ENCODE results near the gene GDF11. TPM values are rescaled to one million over a fixed set of nuclear protein-coding genes. Genes with fewer than 3 reads are reported as not detected.

Gene GDF11
- total and polyA plus RNA-seq, 2 of the 4 experiments (the other 2 are of a cell fraction), result 2.7 to 12.9 TPM

DNA sequence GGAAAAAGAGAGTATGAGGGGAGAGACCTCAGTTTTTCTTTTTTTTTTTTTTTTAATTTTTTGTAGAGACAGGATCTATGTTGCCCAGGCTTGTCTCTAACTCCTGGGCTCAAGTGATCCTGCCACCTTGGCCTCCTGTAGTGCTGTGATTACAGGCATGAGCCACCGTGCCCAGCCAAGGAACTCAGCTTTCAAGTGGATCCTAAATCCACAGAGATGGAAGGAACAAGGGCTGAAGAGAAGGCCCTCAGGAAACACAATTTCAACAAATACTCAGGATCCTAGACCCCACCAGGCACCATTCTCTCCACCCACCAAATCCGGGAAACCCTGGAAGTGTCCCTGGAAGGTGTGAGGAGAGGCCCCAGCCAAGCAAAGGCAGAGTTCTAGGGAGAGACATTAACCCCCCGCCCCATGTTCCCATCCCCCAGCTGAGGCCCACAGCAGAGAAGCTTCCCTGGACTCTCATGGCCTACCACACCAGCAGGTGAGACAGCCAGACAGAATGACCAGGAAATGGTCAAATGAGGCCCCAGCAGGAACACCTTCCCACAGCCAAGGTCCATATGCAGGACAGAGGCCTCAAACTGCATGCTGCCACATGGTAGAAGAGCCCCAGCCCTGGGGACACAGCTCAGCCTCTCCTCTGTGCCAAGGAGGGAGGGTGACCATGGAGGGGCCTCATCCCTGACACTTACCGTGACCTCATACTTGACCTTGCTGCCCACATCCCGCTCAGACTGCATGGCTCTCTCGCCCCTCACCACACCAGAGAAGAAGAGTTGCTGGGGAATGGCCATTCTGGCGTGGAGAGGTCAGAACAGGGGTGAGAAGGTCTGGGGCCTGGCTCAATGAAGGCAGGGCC, 49.4 kb upstream of the GDF11 start (continued):
- no peak for TF ChIP-seq CEBPB (IDR thresholded peaks at IDR 0.05; ENCODE audit: low read depth, low read length)
- no peak for TF ChIP-seq SMC3 (IDR thresholded peaks at IDR 0.05; ENCODE audit: low read depth, low read length)
- TF ChIP-seq, protein P1, sequence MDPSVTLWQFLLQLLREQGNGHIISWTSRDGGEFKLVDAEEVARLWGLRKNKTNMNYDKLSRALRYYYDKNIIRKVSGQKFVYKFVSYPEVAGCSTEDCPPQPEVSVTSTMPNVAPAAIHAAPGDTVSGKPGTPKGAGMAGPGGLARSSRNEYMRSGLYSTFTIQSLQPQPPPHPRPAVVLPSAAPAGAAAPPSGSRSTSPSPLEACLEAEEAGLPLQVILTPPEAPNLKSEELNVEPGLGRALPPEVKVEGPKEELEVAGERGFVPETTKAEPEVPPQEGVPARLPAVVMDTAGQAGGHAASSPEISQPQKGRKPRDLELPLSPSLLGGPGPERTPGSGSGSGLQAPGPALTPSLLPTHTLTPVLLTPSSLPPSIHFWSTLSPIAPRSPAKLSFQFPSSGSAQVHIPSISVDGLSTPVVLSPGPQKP (IDR thresholded peaks at IDR 0.05; ENCODE audit: borderline replicate concordance, low read depth, low read length), result no peak
- no peak for TF ChIP-seq POLR2A (IDR thresholded peaks at IDR 0.05; ENCODE audit: low read depth, low read length)

DNA sequence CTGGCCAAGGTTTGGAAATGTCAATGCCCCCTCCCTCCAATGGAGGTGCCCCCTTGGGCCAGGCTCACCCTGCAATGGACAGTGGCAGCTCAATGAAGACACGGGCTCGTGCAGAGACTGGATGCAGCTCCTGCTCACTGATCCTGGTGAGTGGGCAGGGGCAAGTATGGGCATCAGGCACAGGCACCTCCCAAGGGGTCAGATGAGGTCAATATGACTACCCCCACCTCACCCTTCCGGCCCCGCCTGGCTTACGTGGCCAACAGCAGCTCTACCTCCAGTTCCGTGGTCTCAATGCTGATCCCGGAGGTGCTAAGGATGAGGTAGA, 48.8 kb upstream of the GDF11 start:
- Histone ChIP-seq H3K4ac (ENCODE audit: low read depth, low read length) (no peak overlapping the region), H2BK120ac (ENCODE audit: low read depth, low read length) (no peak overlapping the region), H4K5ac (ENCODE audit: low read depth, low read length) (no peak overlapping the region), H4K8ac (ENCODE audit: low read depth in 2 of 2, low read length in 2 of 2) (no peak overlapping the region), H3K36me3 (ENCODE audit: control insufficient read depth, insufficient read depth, low read length) (no peaks in the 10 kb centered on the region), H2BK5ac (ENCODE audit: low read depth, low read length, poor library complexity, severe bottlenecking) (no peak overlapping the region), H3K14ac (replicated peaks; ENCODE audit: low read depth, low read length) (no peak overlapping the region), H4K91ac (ENCODE audit: insufficient read depth, low read depth, low read length) (no peak overlapping the region), H2BK15ac (ENCODE audit: low read depth, low read length) (no peak overlapping the region), H3K9me1 (ENCODE audit: insufficient read depth, low read length) (no peaks in the 10 kb centered on the region), H2AK9ac (replicated peaks; ENCODE audit: low read depth, low read length, poor library complexity) (peak overlapping the region; percentile 1), H3K9me3 (ENCODE audit: control insufficient read depth, insufficient read depth, low read length) (no peaks in the 10 kb centered on the region), H3K23ac (ENCODE audit: low read depth, low read length) (no peak overlapping the region), H3K79me1 (ENCODE audit: low read depth in 1 of 2, low read length in 2 of 2) (no peaks in the 10 kb centered on the region), H2AFZ (replicated peaks; ENCODE audit: low read length, poor library complexity) (no peak overlapping the region), H4K20me1 (ENCODE audit: insufficient read depth, low read length) (no peaks in the 10 kb centered on the region), H2BK20ac (ENCODE audit: low read depth, low read length) (no peak overlapping the region), H3K4me1 (ENCODE audit: control insufficient read depth, insufficient read depth, low read length) (no peaks in the 10 kb centered on the region), H3K18ac (ENCODE audit: low read depth, low read length) (no peak overlapping the region), H3K56ac (ENCODE audit: extremely low read depth, insufficient read depth, low read length) (no peak overlapping the region), H3K9ac (ENCODE audit: low read depth, low read length) (no peak overlapping the region), H3K27ac (ENCODE audit: insufficient read depth, low read length) (no peak overlapping the region), H3K4me3 (ENCODE audit: insufficient read depth, low read depth, low read length) (no peak overlapping the region), H3K27me3 (ENCODE audit: control insufficient read depth, insufficient read depth, low read length) (peaks cover 19% of the 10 kb centered on the region), H2AK5ac (ENCODE audit: low read depth, low read length) (no peak overlapping the region), H3K4me2 (ENCODE audit: low read depth, low read length) (no peak overlapping the region)
- POLR2A ChIA-PET (ENCODE audit: unreplicated experiment), result no interaction called here
- DNase-seq (no peak), ATAC-seq (ENCODE audit: low read depth) (no peak)
- in situ Hi-C loops (cut with MboI; ENCODE audit: low sequenced_read_pairs), result no loop called here
- TF ChIP-seq MAFK (IDR thresholded peaks at IDR 0.05; ENCODE audit: low read depth, low read length), result no peak
- TF ChIP-seq, protein P2, sequence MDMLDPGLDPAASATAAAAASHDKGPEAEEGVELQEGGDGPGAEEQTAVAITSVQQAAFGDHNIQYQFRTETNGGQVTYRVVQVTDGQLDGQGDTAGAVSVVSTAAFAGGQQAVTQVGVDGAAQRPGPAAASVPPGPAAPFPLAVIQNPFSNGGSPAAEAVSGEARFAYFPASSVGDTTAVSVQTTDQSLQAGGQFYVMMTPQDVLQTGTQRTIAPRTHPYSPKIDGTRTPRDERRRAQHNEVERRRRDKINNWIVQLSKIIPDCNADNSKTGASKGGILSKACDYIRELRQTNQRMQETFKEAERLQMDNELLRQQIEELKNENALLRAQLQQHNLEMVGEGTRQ (IDR thresholded peaks at IDR 0.05; ENCODE audit: low read depth, low read length), result no peak
- TF ChIP-seq FOS (IDR thresholded peaks at IDR 0.05; ENCODE audit: low read depth, low read length), result no peak
- no peak for TF ChIP-seq RFX5 (IDR thresholded peaks at IDR 0.05; ENCODE audit: low read depth, low read length)
- no peak for TF ChIP-seq SMC3 (IDR thresholded peaks at IDR 0.05; ENCODE audit: low read depth, low read length)
- TF ChIP-seq, protein P1 (IDR thresholded peaks at IDR 0.05; ENCODE audit: borderline replicate concordance, low read depth, low read length), result no peak
- no peak for TF ChIP-seq RAD21 (IDR thresholded peaks at IDR 0.05; ENCODE audit: low read length)
- WGBS, 2 experiments (ENCODE audit: extremely low coverage in 2 of 2, insufficient read length in 1 of 2), result no CpG with 5 or more reads among the region's 7 CpGs
- BruUV-seq (replicated peaks), result no TSS peak
- intact Hi-C loops (cut with micrococcal nuclease), result no loop called here
- dilution Hi-C loops (cut with HindIII; ENCODE audit: low sequenced_read_pairs, unreplicated experiment), result no loop called here
- CTCF ChIA-PET, result no interaction called here

All from IMR-90 (cell line).